K562 (cell line): ENCODE data around the gene PLXDC2. TPM values are rescaled to one million over a fixed set of nuclear protein-coding genes. Genes with fewer than 3 reads are reported as not detected.

ENCODE experiments used
- ATAC-seq: fragments of 200-7000 bp; cut with Tn5 transposase; 3 replicates; pipeline ENCODE4 v1.9.1; 2020; ENCODE audit warnings: moderate library complexity
- BruUV-seq: library from RNA; stranded (reverse); fragments of 400-500 nt; replicated peaks from 2 replicates; lab custom pipeline; 2021; lab: Mats Ljungman, UMichigan
- CTCF ChIA-PET: fragments of 300-600 bp; formaldehyde crosslinking; extraction: SDS; loops from one replicate; lab custom pipeline; 2021; ENCODE audit warnings: low intra/inter-chr PET ratio; lab: Yijun Ruan, JAX
- POLR2A ChIA-PET: fragments of 300-600, 350-650 bp; sonication (Branson Sonifier 250); formaldehyde crosslinking; extraction: SDS; loops from one replicate; lab custom pipeline; 2021; ENCODE audit warnings: antibody characterized with exemption, inconsistent platforms; lab: Yijun Ruan, JAX
- DNase-seq, 4 experiments: peaks; one replicate each; pipeline versions ENCODE4 v3.0.0 to v3.0.0-alpha.2; 2011 to 2018; ENCODE audit warnings: low spot score in 3 of 4, mixed read lengths in 3 of 4; ENCODE audit errors: extremely low read depth in 1 of 4
- FAIRE-seq: peaks from 2 replicates; lab custom pipeline; 2011; peaks lifted over from hg19 to GRCh38; lab: Jason Lieb, UNC
- H2AFZ ChIP-seq: 2 replicates; pipeline ENCODE4 v1.6.0; 2011; ENCODE audit warnings: low read depth, low read length, control low read depth, inconsistent platforms
- H3K27ac ChIP-seq: fragments of 200-600 bp; 3 replicates; pipeline ENCODE4 v1.8.0; 2011; ENCODE audit warnings: low read depth, mild to moderate bottlenecking, control low read depth, inconsistent platforms, low read length, moderate library complexity, mixed read lengths; ENCODE audit errors: extremely low read depth
- H3K27me3 ChIP-seq, 2 experiments: fragments of 300-600 bp in 1 of 2; 2 replicates in 1 of 2; 3 replicates in 1 of 2; pipeline versions ENCODE4 v1.6.0 to v1.8.0; 2011; ENCODE audit warnings: inconsistent platforms in 2 of 2, low read length in 2 of 2, mild to moderate bottlenecking in 1 of 2, mixed read lengths in 1 of 2, moderate library complexity in 1 of 2; ENCODE audit not compliant: control insufficient read depth in 2 of 2, insufficient read depth in 2 of 2
- H3K36me3 ChIP-seq: fragments of 300-600 bp; 3 replicates; pipeline ENCODE4 v1.8.0; 2011; ENCODE audit warnings: mild to moderate bottlenecking, low read length, inconsistent platforms; ENCODE audit not compliant: control insufficient read depth, insufficient read depth
- H3K4me1 ChIP-seq, 2 experiments: fragments of 200-600 bp in 1 of 2; replicated peaks in 1 of 2; 2 replicates in 1 of 2; 3 replicates in 1 of 2; pipeline versions ENCODE4 v1.5.1 to v1.8.0; 2011; ENCODE audit warnings: inconsistent platforms in 2 of 2, low read length in 2 of 2, mild to moderate bottlenecking in 1 of 2, mixed read lengths in 1 of 2, moderate library complexity in 1 of 2; ENCODE audit not compliant: control insufficient read depth in 2 of 2, insufficient read depth in 2 of 2
- H3K4me2 ChIP-seq: 2 replicates; pipeline ENCODE4 v1.6.1; 2011; ENCODE audit warnings: low read length, control low read depth, inconsistent platforms, mixed read lengths; ENCODE audit not compliant: insufficient read depth
- H3K4me3 ChIP-seq: fragments of 200-600 bp; sonication (generic), shearing (Covaris generic); 2 replicates; pipeline ENCODE4 v1.5.1; 2016; ENCODE audit warnings: control low read depth, inconsistent platforms
- H3K79me2 ChIP-seq: fragments of 200-600 bp; 3 replicates; pipeline ENCODE4 v1.8.0; 2011; ENCODE audit warnings: low read length, inconsistent platforms; ENCODE audit not compliant: control insufficient read depth, insufficient read depth
- H3K9ac ChIP-seq, 2 experiments: 2 replicates each; pipeline versions ENCODE4 v1.6.0 to v1.6.1; 2011; ENCODE audit warnings: low read depth in 2 of 2, low read length in 2 of 2, control low read depth in 1 of 2, inconsistent platforms in 1 of 2, mild to moderate bottlenecking in 1 of 2, mixed read lengths in 1 of 2; ENCODE audit not compliant: insufficient read depth in 1 of 2
- H3K9me1 ChIP-seq: one replicate; pipeline ENCODE4 v1.6.0; 2011; ENCODE audit warnings: inconsistent platforms, mild to moderate bottlenecking, low read length, moderate library complexity; ENCODE audit not compliant: control insufficient read depth, insufficient read depth
- H3K9me3 ChIP-seq: replicated peaks from 2 replicates; pipeline ENCODE4 v1.5.1; 2011; ENCODE audit warnings: low read depth, low read length, inconsistent platforms; ENCODE audit not compliant: control insufficient read depth, insufficient read depth
- H4K20me1 ChIP-seq: replicated peaks from 2 replicates; pipeline ENCODE4 v1.6.1; 2011; ENCODE audit warnings: low read length, inconsistent platforms, mixed read lengths; ENCODE audit not compliant: control insufficient read depth, insufficient read depth
- CBFA2T2 ChIP-seq: fragments of 450-650 bp; conservative IDR thresholded peaks from 2 replicates; pipeline ENCODE4 v1.6.1; 2017; ENCODE audit warnings: mild to moderate bottlenecking
- CBX5 ChIP-seq: IDR thresholded peaks from 2 replicates; pipeline ENCODE4 v1.6.1; 2014; ENCODE audit warnings: low read depth, borderline replicate concordance
- FOS ChIP-seq: IDR thresholded peaks from 3 replicates; pipeline ENCODE4 v1.6.1; 2011; ENCODE audit not compliant: insufficient read length; ENCODE audit errors: extremely low read depth
- FOXK2 ChIP-seq, 2 experiments: fragments of 450-650 bp; IDR thresholded peaks in 1 of 2; conservative IDR thresholded peaks in 1 of 2; 2 replicates each; pipeline ENCODE4 v1.6.1; 2016; ENCODE audit warnings: low read depth in 2 of 2, mild to moderate bottlenecking in 1 of 2
- ILF3 ChIP-seq: fragments of 450-650 bp; IDR thresholded peaks from 2 replicates; pipeline ENCODE4 v1.6.1; 2018; ENCODE audit warnings: antibody characterized with exemption, mild to moderate bottlenecking, moderate library complexity, borderline replicate concordance
- MAFF ChIP-seq: IDR thresholded peaks from 2 replicates; pipeline ENCODE4 v1.6.1; 2012; ENCODE audit warnings: low read length, improper control_type of control experiment
- SETDB1 ChIP-seq: IDR thresholded peaks from one replicate; pipeline ENCODE4 v1.6.1; 2012; ENCODE audit warnings: low read length, control low read depth, inconsistent platforms
- SNRNP70 ChIP-seq: fragments of 200-400 bp; formaldehyde crosslinking; optimal IDR thresholded peaks from 2 replicates; pipeline ENCODE3; 2017; ENCODE audit warnings: low read depth, low read length
- STAT5A ChIP-seq: IDR thresholded peaks from 2 replicates; pipeline ENCODE4 v1.6.1; 2012; ENCODE audit warnings: low read length, inconsistent platforms, borderline replicate concordance
- TARDBP ChIP-seq: fragments of 450-650 bp; IDR thresholded peaks from 2 replicates; pipeline ENCODE4 v1.6.1; 2016
- ZNF589 ChIP-seq: fragments of 200-800 bp; sonication (Bioruptor generic); IDR thresholded peaks from 2 replicates; pipeline ENCODE4 v1.6.1; 2016; ENCODE audit warnings: low read depth, missing genetic modification characterization, missing compliant biosample characterization
- ZNF668 ChIP-seq: fragments of 250-450 bp; sonication (Bioruptor Pico); IDR thresholded peaks from 2 replicates; pipeline ENCODE4 v1.8.0; 2022; ENCODE audit warnings: mild to moderate bottlenecking, inconsistent platforms
- ZNF77 ChIP-seq: fragments of 250-450 bp; sonication (Bioruptor Pico); IDR thresholded peaks from 2 replicates; pipeline ENCODE4 v1.5.0; 2020
- WGBS: fragments of 100-300 bp; shearing (Covaris generic); methylation state at CpG from one replicate; pipeline ENCODE4 v1.1.6; 2016; ENCODE audit warnings: low coverage, mixed read lengths; ENCODE audit not compliant: insufficient coverage; ENCODE audit errors: missing lambda C conversion rate; 5-methylcytosine and 5-hydroxymethylcytosine counted together
- in situ Hi-C: fragments of 300-500 bp; cut with MboI; formaldehyde crosslinking; loops from 4 replicates; pipeline ENCODE4 v1.15.0; 2018; ENCODE audit warnings: inconsistent platforms, mixed read lengths
- intact Hi-C: fragments of 100-400 bp; cut with micrococcal nuclease; formaldehyde crosslinking; loops from 2 replicates; pipeline ENCODE4 v1.14.2; 2022
- polyA plus RNA-seq, 8 experiments: library from polyadenylated mRNA; depleted of rRNA in 4 of 8; stranded (reverse) in 5 of 8; unstranded in 3 of 8; fragments of >200 nt; fragmentation: Nextera tagmentation in 2 of 8; fragmentation: Illumina TruSeq in 1 of 8; extraction: Ambion mirVana in 2 of 8; extraction: Trizol in 1 of 8; gene quantifications; 2 replicates each; pipeline versions ENCODE4 v1.2.1 to v1.2.3, GENCODE V29; 2011 to 2014; ENCODE audit warnings: inconsistent platforms in 1 of 8, missing spikeins in 1 of 8
- total RNA-seq, 7 experiments: library from RNA; depleted of rRNA in 6 of 7; stranded (reverse); fragments of >200 nt in 6 of 7; fragmentation: Illumina TruSeq in 2 of 7; extraction: Trizol in 2 of 7; gene quantifications; 2 replicates each; pipeline versions ENCODE4 v1.2.1 to v1.2.3, GENCODE V29; 2011 to 2021; ENCODE audit warnings: low replicate concordance in 1 of 7
- TF ChIP-seq, protein P1 (sequence below), 2 experiments: fragments of 450-650 bp; IDR thresholded peaks; 2 replicates each; pipeline ENCODE4 v1.6.1; 2018; ENCODE audit warnings: mild to moderate bottlenecking in 2 of 2, low read depth in 1 of 2; ENCODE audit not compliant: partially characterized antibody in 2 of 2
- TF ChIP-seq, protein P2 (sequence below): fragments of 250-450 bp; sonication (Bioruptor Pico); IDR thresholded peaks from 2 replicates; pipeline ENCODE4 v1.8.0; 2021; ENCODE audit warnings: borderline replicate concordance, mild to moderate bottlenecking, moderate library complexity; ENCODE audit not compliant: poor library complexity, severe bottlenecking
- TF ChIP-seq, protein P3 (sequence below): sonication (generic); formaldehyde crosslinking; IDR thresholded peaks from 2 replicates; pipeline ENCODE4 v1.8.1; 2023; ENCODE audit warnings: mild to moderate bottlenecking, missing genetic modification reagents

PLXDC2 gene
- total and polyA plus RNA-seq, 9 of the 15 experiments (the other 6 are each of a cell fraction or from before 2014, with no cell fraction given), result 0.01 to 0.33 (median 0.10) TPM; not detected in 3

DNA sequence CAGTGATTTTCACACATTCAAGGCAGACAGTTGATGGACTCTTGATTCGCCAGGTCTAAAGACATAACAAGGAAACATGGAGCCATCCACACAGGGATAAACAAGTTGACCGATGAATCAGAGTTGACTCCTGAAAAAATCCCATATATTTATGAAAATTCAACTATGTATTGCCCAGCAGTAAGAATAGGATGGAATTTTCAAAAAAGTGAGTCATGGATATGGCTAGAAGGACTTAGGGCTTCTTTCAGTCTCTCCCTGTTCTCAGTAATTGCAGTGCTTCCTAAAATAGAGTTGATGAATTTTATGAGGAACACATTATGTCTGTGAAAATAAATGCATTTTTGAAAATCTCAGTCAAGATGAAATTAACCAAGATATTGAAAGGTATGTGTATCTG, 301.2 kb downstream of the PLXDC2 start:
- no peaks in the 10 kb centered on the region for H4K20me1 ChIP-seq
- no peak for DNase-seq
- no peaks in the 10 kb centered on the region for H3K9me1 ChIP-seq
- in situ Hi-C loops (no loop called here), intact Hi-C loops (no loop called here)
- no peaks in the 10 kb centered on the region for H3K36me3 ChIP-seq
- H2AFZ ChIP-seq, result no peak overlapping the region
- no peaks in the 10 kb centered on the region for H3K79me2 ChIP-seq
- BruUV-seq, result no TSS peak
- no peak for FAIRE-seq
- H3K9ac ChIP-seq, result no peak overlapping the region
- no peaks in the 10 kb centered on the region for H3K9me3 ChIP-seq
- H3K27ac ChIP-seq, result no peak overlapping the region
- no peak overlapping the region for H3K4me3 ChIP-seq
- no peak for ATAC-seq
- H3K27me3 ChIP-seq, result no peaks in the 10 kb centered on the region
- POLR2A ChIA-PET, result no interaction called here
- no peak overlapping the region for H3K4me2 ChIP-seq
- WGBS, result 0% methylated on average over 2 of the region's 2 CpGs
- CTCF ChIA-PET, result no interaction called here
- H3K4me1 ChIP-seq, result no peaks in the 10 kb centered on the region
- TF ChIP-seq CBFA2T2 (no peak), TARDBP (no peak), CBX5 (no peak), ILF3 (no peak), SETDB1 (no peak), FOS (no peak), STAT5A (no peak), ZNF589 (CRISPR knock-in tag) (no peak), MAFF (no peak), SNRNP70 (no peak), ZNF77 (no peak), ZNF668 (CRISPR knock-in tag) (no peak), FOXK2 (conservative IDR thresholded peaks at IDR 0.05 in 1 of 2, IDR thresholded peaks at IDR 0.05 in 1 of 2; ENCODE audit: low read depth in 2 of 2) (no peak)
- TF ChIP-seq, protein P1, sequence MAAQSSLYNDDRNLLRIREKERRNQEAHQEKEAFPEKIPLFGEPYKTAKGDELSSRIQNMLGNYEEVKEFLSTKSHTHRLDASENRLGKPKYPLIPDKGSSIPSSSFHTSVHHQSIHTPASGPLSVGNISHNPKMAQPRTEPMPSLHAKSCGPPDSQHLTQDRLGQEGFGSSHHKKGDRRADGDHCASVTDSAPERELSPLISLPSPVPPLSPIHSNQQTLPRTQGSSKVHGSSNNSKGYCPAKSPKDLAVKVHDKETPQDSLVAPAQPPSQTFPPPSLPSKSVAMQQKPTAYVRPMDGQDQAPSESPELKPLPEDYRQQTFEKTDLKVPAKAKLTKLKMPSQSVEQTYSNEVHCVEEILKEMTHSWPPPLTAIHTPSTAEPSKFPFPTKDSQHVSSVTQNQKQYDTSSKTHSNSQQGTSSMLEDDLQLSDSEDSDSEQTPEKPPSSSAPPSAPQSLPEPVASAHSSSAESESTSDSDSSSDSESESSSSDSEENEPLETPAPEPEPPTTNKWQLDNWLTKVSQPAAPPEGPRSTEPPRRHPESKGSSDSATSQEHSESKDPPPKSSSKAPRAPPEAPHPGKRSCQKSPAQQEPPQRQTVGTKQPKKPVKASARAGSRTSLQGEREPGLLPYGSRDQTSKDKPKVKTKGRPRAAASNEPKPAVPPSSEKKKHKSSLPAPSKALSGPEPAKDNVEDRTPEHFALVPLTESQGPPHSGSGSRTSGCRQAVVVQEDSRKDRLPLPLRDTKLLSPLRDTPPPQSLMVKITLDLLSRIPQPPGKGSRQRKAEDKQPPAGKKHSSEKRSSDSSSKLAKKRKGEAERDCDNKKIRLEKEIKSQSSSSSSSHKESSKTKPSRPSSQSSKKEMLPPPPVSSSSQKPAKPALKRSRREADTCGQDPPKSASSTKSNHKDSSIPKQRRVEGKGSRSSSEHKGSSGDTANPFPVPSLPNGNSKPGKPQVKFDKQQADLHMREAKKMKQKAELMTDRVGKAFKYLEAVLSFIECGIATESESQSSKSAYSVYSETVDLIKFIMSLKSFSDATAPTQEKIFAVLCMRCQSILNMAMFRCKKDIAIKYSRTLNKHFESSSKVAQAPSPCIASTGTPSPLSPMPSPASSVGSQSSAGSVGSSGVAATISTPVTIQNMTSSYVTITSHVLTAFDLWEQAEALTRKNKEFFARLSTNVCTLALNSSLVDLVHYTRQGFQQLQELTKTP (IDR thresholded peaks at IDR 0.05; ENCODE audit: low read depth in 1 of 2, partially characterized antibody in 2 of 2), result no peak
- TF ChIP-seq, protein P2, sequence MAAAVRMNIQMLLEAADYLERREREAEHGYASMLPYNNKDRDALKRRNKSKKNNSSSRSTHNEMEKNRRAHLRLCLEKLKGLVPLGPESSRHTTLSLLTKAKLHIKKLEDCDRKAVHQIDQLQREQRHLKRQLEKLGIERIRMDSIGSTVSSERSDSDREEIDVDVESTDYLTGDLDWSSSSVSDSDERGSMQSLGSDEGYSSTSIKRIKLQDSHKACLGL (CRISPR knock-in tag), result no peak
- TF ChIP-seq, protein P3, sequence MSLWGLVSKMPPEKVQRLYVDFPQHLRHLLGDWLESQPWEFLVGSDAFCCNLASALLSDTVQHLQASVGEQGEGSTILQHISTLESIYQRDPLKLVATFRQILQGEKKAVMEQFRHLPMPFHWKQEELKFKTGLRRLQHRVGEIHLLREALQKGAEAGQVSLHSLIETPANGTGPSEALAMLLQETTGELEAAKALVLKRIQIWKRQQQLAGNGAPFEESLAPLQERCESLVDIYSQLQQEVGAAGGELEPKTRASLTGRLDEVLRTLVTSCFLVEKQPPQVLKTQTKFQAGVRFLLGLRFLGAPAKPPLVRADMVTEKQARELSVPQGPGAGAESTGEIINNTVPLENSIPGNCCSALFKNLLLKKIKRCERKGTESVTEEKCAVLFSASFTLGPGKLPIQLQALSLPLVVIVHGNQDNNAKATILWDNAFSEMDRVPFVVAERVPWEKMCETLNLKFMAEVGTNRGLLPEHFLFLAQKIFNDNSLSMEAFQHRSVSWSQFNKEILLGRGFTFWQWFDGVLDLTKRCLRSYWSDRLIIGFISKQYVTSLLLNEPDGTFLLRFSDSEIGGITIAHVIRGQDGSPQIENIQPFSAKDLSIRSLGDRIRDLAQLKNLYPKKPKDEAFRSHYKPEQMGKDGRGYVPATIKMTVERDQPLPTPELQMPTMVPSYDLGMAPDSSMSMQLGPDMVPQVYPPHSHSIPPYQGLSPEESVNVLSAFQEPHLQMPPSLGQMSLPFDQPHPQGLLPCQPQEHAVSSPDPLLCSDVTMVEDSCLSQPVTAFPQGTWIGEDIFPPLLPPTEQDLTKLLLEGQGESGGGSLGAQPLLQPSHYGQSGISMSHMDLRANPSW (CRISPR knock-in tag), result no peak
